ENCODE measurements around the gene TMEM9. TPM values are rescaled to one million over a fixed set of nuclear protein-coding genes. Genes with fewer than 3 reads are reported as not detected.

The TMEM9 gene
- polyA plus RNA-seq, 3 donors = 13.6 to 43.6 (median 22.4) TPM

- H2AFZ ChIP-seq (ENCODE audit: insufficient read depth, low read depth, low read length, poor library complexity, severe bottlenecking) = peak overlapping the region; percentile 98
- Mint-ChIP-seq H3K4me1 (peaks cover 16% of the 10 kb centered on the region), H3K4me3 (peak overlapping the region; percentile 88), H3K9me3 (peaks cover 0 to 6% (median 4%) of the 10 kb centered on the region in 7 donors), H3K27ac (peak overlapping the region in 3 of 7 donors; percentile 21 to 74 (median 69)), H3K27me3 (ENCODE audit: low read depth in 3 of 3) (peaks cover 6 to 21% (median 11%) of the 10 kb centered on the region in 3 donors), H3K36me3 (peaks cover 2 to 6% of the 10 kb centered on the region in 2 donors)
- peak in 2 of 3 donors; percentile 18 to 21 for DNase-seq
- peaks cover 0 to 6% of the 10 kb centered on the region in 2 donors for H3K9me3 ChIP-seq (replicated peaks in 1 of 2; ENCODE audit: control insufficient read depth in 1 of 2, insufficient read depth in 1 of 2, low read length in 2 of 2)
- peak; percentile 29 for TF ChIP-seq CTCF (IDR thresholded peaks at IDR 0.05)
- no peaks in the 10 kb centered on the region for H4K20me1 ChIP-seq (ENCODE audit: insufficient read depth, low read length)
- no peaks in the 10 kb centered on the region for H3K36me3 ChIP-seq (replicated peaks in 1 of 2; ENCODE audit: control insufficient read depth in 1 of 2, insufficient read depth in 2 of 2, low read length in 2 of 2)
- H3K4me2 ChIP-seq (replicated peaks; ENCODE audit: extremely low read depth, low read length, poor library complexity, severe bottlenecking) = peak overlapping the region; percentile 97
- H3K4me3 ChIP-seq (replicated peaks in 1 of 3; ENCODE audit: low read depth in 2 of 3, low read length in 3 of 3) = peak overlapping the region; percentile 65 to 88 (median 66)
- peaks cover 9 to 10% of the 10 kb centered on the region in 2 donors for H3K4me1 ChIP-seq (ENCODE audit: control insufficient read depth in 1 of 2, insufficient read depth in 2 of 2, low read length in 2 of 2)
- intact Hi-C loops (cut with micrococcal nuclease) = no loop called here
- H3K27me3 ChIP-seq (ENCODE audit: control insufficient read depth in 2 of 2, insufficient read depth in 2 of 2, low read length in 2 of 2) = peaks cover 0 to 9% of the 10 kb centered on the region in 2 donors
- peak overlapping the region in 1 of 2 donors; percentile 38 for H3K27ac ChIP-seq (ENCODE audit: low read depth in 1 of 2, low read length in 2 of 2)
- no peaks in the 10 kb centered on the region for H3K79me2 ChIP-seq (ENCODE audit: insufficient read depth, low read length)
- 11% methylated on average over 34 of the region's 48 CpGs for WGBS (ENCODE audit: insufficient coverage)
- H3K9ac ChIP-seq (ENCODE audit: insufficient read depth, low read length, poor library complexity, severe bottlenecking) = peak overlapping the region; percentile 67
These were observed 17.1 kb upstream of the TMEM9 start for GRCh38 chr1:201171063-201172036.

GRCh38 chr1:201170533-201171062 lies 16.3 kb upstream of the TMEM9 start:
- peaks cover 0 to 9% of the 10 kb centered on the region in 2 donors for H3K27me3 ChIP-seq (ENCODE audit: control insufficient read depth in 2 of 2, insufficient read depth in 2 of 2, low read length in 2 of 2)
- peak overlapping the region; percentile 88 for H3K4me3 Mint-ChIP-seq
- peak overlapping the region; percentile 98 for H2AFZ ChIP-seq (ENCODE audit: insufficient read depth, low read depth, low read length, poor library complexity, severe bottlenecking)
- peaks cover 9 to 10% of the 10 kb centered on the region in 2 donors for H3K4me1 ChIP-seq (ENCODE audit: control insufficient read depth in 1 of 2, insufficient read depth in 2 of 2, low read length in 2 of 2)
- H3K36me3 Mint-ChIP-seq = peaks cover 2 to 6% of the 10 kb centered on the region in 2 donors
- no peak overlapping the region for H3K27ac ChIP-seq (ENCODE audit: low read depth in 1 of 2, low read length in 2 of 2)
- 32% methylated on average over 12 of the region's 26 CpGs for WGBS (ENCODE audit: insufficient coverage)
- H3K27ac Mint-ChIP-seq = peak overlapping the region in 3 of 7 donors; percentile 69 to 79 (median 74)
- peaks cover 0 to 6% of the 10 kb centered on the region in 2 donors for H3K9me3 ChIP-seq (replicated peaks in 1 of 2; ENCODE audit: control insufficient read depth in 1 of 2, insufficient read depth in 1 of 2, low read length in 2 of 2)
- peaks cover 0 to 6% (median 4%) of the 10 kb centered on the region in 7 donors for H3K9me3 Mint-ChIP-seq
- no peaks in the 10 kb centered on the region for H3K36me3 ChIP-seq (replicated peaks in 1 of 2; ENCODE audit: control insufficient read depth in 1 of 2, insufficient read depth in 2 of 2, low read length in 2 of 2)
- H3K4me2 ChIP-seq (replicated peaks; ENCODE audit: extremely low read depth, low read length, poor library complexity, severe bottlenecking) = peak overlapping the region; percentile 97
- TF ChIP-seq CTCF (IDR thresholded peaks at IDR 0.05) = no peak
- H3K9ac ChIP-seq (ENCODE audit: insufficient read depth, low read length, poor library complexity, severe bottlenecking) = peak overlapping the region; percentile 67
- H4K20me1 ChIP-seq (ENCODE audit: insufficient read depth, low read length) = no peaks in the 10 kb centered on the region
- H3K4me1 Mint-ChIP-seq = peaks cover 16% of the 10 kb centered on the region
- intact Hi-C loops (cut with micrococcal nuclease) = no loop called here
- H3K27me3 Mint-ChIP-seq (ENCODE audit: low read depth in 3 of 3) = peaks cover 6 to 21% (median 11%) of the 10 kb centered on the region in 3 donors
- DNase-seq = peak; percentile 80 to 83 (median 81)
- H3K79me2 ChIP-seq (ENCODE audit: insufficient read depth, low read length) = no peaks in the 10 kb centered on the region
- peak overlapping the region; percentile 65 to 88 (median 66) for H3K4me3 ChIP-seq (replicated peaks in 1 of 3; ENCODE audit: low read depth in 2 of 3, low read length in 3 of 3)
